GM12872 (cell line): ENCODE results near the gene SYTL1.
A peak's percentile ranks its signal among the peaks of the same experiment; 100 is the strongest.

Experiments
- CTCF ChIP-seq: IDR thresholded peaks from 3 replicates; pipeline ENCODE4 v1.5.1; 2011; ENCODE audit warnings: low read depth, mild to moderate bottlenecking, low read length, moderate library complexity; ENCODE audit not compliant: insufficient read depth

The SYTL1 gene

DNA sequence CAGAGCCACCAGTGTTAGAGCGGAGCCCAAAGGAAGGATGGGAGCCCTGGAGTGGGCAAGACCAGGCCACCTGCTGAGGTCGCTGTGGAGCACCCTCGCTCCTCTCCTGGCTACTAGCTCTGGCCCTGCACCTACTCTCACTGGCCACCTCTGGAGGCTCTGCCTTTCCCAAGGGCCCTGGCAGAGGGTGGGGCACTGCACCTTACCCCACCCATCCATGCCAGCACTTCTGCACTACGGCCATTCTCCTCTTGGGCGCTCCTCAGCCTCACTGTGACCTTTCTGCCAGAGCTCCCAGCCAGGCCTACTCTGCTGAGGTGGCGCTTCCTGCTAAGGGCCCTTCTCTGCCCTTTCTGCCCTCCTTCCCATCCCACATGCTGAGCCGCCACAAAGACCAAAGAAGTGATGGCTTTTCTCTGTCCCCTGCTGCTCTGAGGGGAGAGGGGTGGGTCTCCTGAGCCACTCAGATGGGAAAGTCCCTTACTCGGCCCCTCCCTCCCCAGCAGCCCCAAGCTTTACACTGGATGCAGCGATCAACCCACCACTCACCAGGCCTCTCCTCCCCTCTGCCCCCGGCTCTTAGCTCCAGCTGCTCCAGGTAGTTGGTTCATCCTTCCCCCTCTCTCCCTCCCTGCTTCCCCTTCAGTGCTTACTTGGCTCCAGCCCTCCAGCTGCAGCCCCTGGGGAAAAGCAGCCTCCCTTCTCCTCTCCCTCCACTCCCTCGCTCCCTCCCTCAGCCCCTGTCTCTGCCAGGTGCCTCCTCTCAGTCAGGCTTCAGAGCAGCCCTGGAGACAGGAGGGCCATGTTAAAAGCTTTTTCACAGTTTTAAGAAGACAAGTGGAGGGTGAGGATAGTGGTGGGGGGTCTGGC lies 34.7 kb upstream of the SYTL1 start:
- TF ChIP-seq CTCF: 0 out of 3 replicates have a peak, but pooled peaks have one; percentile 17

- no peak for TF ChIP-seq CTCF
Measured at GRCh38 chr1:27307874-27308598, 33.8 kb upstream of the SYTL1 start.

DNA sequence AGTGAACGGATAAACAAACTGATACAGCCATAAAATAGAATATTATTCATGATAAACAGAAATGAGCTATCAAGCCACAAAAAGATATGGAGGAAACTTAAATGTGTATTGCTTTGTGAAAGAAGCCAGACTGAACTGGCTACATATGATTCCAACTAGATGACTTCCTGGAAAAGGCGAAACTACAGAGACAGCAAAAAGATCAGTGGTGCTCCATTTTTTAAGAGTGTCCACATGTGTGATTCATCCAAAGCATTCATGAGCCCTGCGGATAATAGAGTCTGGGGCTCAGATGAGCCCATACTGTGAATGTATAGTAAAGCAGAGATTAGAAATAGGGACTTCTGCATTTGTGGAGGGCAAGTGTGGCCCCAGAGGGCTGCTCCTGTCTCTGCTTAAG lies 27.7 kb upstream of the SYTL1 start:
- no peak for TF ChIP-seq CTCF

DNA sequence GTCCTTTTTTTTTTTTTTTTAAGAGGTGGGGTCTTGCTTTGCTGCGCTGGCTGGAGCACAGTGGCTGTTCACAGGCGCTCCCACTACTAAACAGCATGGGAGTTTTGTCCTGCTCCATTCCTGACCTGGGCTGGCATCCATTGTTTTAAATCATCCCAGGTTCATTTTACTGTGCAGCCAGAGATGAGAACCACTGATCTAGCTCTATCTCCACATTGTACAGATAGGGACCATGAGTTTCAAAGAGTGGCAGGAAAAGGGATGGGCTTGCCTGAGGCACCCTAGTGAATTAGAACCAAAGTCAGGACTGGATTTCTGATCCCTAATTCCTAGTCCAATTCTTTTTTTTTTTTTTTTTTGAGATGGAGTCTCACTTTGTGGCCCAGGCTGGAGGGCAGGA lies 27.1 kb upstream of the SYTL1 start:
- no peak for TF ChIP-seq CTCF

DNA sequence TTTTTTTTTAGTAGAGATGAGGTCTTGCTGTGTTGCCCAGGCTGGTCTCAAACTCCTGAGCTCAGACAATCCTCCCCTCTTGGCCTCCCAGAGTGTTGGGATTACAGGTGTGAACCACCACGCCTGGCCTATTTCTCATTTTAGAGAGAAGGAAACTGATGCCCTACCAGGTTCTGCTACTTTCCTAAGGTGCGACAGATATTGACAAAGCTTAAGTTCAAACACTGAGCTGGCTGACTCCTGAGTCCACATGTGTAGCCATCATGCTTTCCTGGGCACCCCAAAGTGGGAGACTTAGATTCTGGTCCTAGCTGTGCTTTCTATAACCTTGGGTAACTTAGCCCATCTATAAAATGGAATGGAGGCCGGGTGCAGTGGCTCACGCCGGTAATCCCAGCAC lies 25.0 kb upstream of the SYTL1 start:
- TF ChIP-seq CTCF: no peak

DNA sequence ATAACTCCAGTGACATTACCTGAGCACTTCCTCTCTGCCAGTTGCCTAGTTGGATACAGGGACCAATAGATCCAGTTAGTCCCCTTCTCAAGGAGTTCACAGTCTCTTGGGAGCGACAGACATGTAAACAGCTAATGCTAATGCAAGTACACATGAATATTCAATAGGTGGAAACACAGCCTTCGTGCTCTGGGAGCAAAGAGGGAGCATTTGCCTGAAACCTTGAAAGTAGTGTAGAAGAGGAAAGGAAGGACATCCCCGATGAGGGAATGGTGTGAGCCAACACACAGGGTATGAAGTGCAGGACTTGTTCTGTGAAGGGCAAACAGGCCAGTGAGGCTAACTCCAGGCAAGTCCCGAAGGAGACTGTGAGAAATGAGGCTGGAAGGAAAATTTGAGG lies 23.7 kb upstream of the SYTL1 start:
- no peak for TF ChIP-seq CTCF

GRCh38 chr1:27318596-27318995 lies 23.2 kb upstream of the SYTL1 start:
- TF ChIP-seq CTCF: no peak
